Measurements from ENCODE around the gene PDE6C.

The PDE6C gene

GRCh38 chr10:93613126-93613525 is 789 bp downstream of the PDE6C start:
- H3K27ac ChIP-seq (ENCODE audit: low read depth, low read length): no peak overlapping the region
- no peaks in the 10 kb centered on the region for H3K27me3 ChIP-seq (ENCODE audit: control insufficient read depth in 1 of 2, insufficient read depth in 2 of 2, low read length in 2 of 2)
- H3K4me3 ChIP-seq (ENCODE audit: low read depth in 1 of 2, low read length in 2 of 2): no peak overlapping the region
- H3K9me3 ChIP-seq (ENCODE audit: low read length): no peaks in the 10 kb centered on the region
- H3K4me1 ChIP-seq (ENCODE audit: insufficient read depth, low read length): no peaks in the 10 kb centered on the region
- H3K36me3 ChIP-seq (ENCODE audit: insufficient read depth, low read length): no peaks in the 10 kb centered on the region
- H3K9ac ChIP-seq (ENCODE audit: low read length): no peak overlapping the region

- no peaks in the 10 kb centered on the region for H3K9me3 ChIP-seq (ENCODE audit: low read length)
- no peak overlapping the region for H3K9ac ChIP-seq (ENCODE audit: low read length)
- no peak overlapping the region for H3K4me3 ChIP-seq (ENCODE audit: low read depth in 1 of 2, low read length in 2 of 2)
- H3K27me3 ChIP-seq (ENCODE audit: control insufficient read depth in 1 of 2, insufficient read depth in 2 of 2, low read length in 2 of 2): no peaks in the 10 kb centered on the region
- H3K36me3 ChIP-seq (ENCODE audit: insufficient read depth, low read length): no peaks in the 10 kb centered on the region
- H3K27ac ChIP-seq (ENCODE audit: low read depth, low read length): no peak overlapping the region
- no peaks in the 10 kb centered on the region for H3K4me1 ChIP-seq (ENCODE audit: insufficient read depth, low read length)
Measured at GRCh38 chr10:93614101-93614825, 1.9 kb downstream of the PDE6C start.

GRCh38 chr10:93615576-93616235 is 3.4 kb downstream of the PDE6C start:
- Histone ChIP-seq H3K27ac (ENCODE audit: low read depth, low read length) (no peak overlapping the region), H3K27me3 (ENCODE audit: control insufficient read depth in 1 of 2, insufficient read depth in 2 of 2, low read length in 2 of 2) (no peaks in the 10 kb centered on the region), H3K9me3 (ENCODE audit: low read length) (no peaks in the 10 kb centered on the region), H3K9ac (ENCODE audit: low read length) (no peak overlapping the region), H3K4me1 (ENCODE audit: insufficient read depth, low read length) (no peaks in the 10 kb centered on the region), H3K4me3 (ENCODE audit: low read depth in 1 of 2, low read length in 2 of 2) (no peak overlapping the region), H3K36me3 (ENCODE audit: insufficient read depth, low read length) (no peaks in the 10 kb centered on the region)

GRCh38 chr10:93620925-93621324 is 8.6 kb downstream of the PDE6C start:
- Histone ChIP-seq H3K27ac (ENCODE audit: low read depth, low read length) (no peak overlapping the region), H3K4me3 (ENCODE audit: low read depth in 1 of 2, low read length in 2 of 2) (no peak overlapping the region), H3K27me3 (ENCODE audit: control insufficient read depth in 1 of 2, insufficient read depth in 2 of 2, low read length in 2 of 2) (no peaks in the 10 kb centered on the region), H3K36me3 (ENCODE audit: insufficient read depth, low read length) (no peaks in the 10 kb centered on the region), H3K9ac (ENCODE audit: low read length) (no peak overlapping the region), H3K4me1 (ENCODE audit: insufficient read depth, low read length) (no peaks in the 10 kb centered on the region), H3K9me3 (ENCODE audit: low read length) (no peaks in the 10 kb centered on the region)

GRCh38 chr10:93622942-93623341 is 10.6 kb downstream of the PDE6C start:
- H3K27me3 ChIP-seq (ENCODE audit: control insufficient read depth in 1 of 2, insufficient read depth in 2 of 2, low read length in 2 of 2): no peaks in the 10 kb centered on the region
- H3K4me3 ChIP-seq (ENCODE audit: low read depth in 1 of 2, low read length in 2 of 2): no peak overlapping the region
- H3K9ac ChIP-seq (ENCODE audit: low read length): no peak overlapping the region
- no peaks in the 10 kb centered on the region for H3K9me3 ChIP-seq (ENCODE audit: low read length)
- no peaks in the 10 kb centered on the region for H3K4me1 ChIP-seq (ENCODE audit: insufficient read depth, low read length)
- H3K27ac ChIP-seq (ENCODE audit: low read depth, low read length): no peak overlapping the region
- H3K36me3 ChIP-seq (ENCODE audit: insufficient read depth, low read length): no peaks in the 10 kb centered on the region

GRCh38 chr10:93628858-93629257 is 16.5 kb downstream of the PDE6C start:
- no peak overlapping the region for H3K27ac ChIP-seq (ENCODE audit: low read depth, low read length)
- H3K9ac ChIP-seq (ENCODE audit: low read length): no peak overlapping the region

GRCh38 chr10:93629647-93630305 is 17.4 kb downstream of the PDE6C start:
- H3K4me3 ChIP-seq (ENCODE audit: low read depth in 1 of 2, low read length in 2 of 2): no peak overlapping the region
- no peak overlapping the region for H3K9ac ChIP-seq (ENCODE audit: low read length)
- no peaks in the 10 kb centered on the region for H3K9me3 ChIP-seq (ENCODE audit: low read length)
- no peak overlapping the region for H3K27ac ChIP-seq (ENCODE audit: low read depth, low read length)
- H3K36me3 ChIP-seq (ENCODE audit: insufficient read depth, low read length): no peaks in the 10 kb centered on the region
- H3K4me1 ChIP-seq (ENCODE audit: insufficient read depth, low read length): no peaks in the 10 kb centered on the region
- H3K27me3 ChIP-seq (ENCODE audit: control insufficient read depth in 1 of 2, insufficient read depth in 2 of 2, low read length in 2 of 2): no peaks in the 10 kb centered on the region

More at GRCh38 chr10:93628858-93629257, 16.5 kb downstream of the PDE6C start:
- Histone ChIP-seq H3K36me3 (ENCODE audit: insufficient read depth, low read length) (no peaks in the 10 kb centered on the region), H3K4me3 (ENCODE audit: low read depth in 1 of 2, low read length in 2 of 2) (no peak overlapping the region), H3K27me3 (ENCODE audit: control insufficient read depth in 1 of 2, insufficient read depth in 2 of 2, low read length in 2 of 2) (no peaks in the 10 kb centered on the region), H3K9me3 (ENCODE audit: low read length) (no peaks in the 10 kb centered on the region), H3K4me1 (ENCODE audit: insufficient read depth, low read length) (no peaks in the 10 kb centered on the region)

GRCh38 chr10:93630625-93631557 is 18.6 kb downstream of the PDE6C start:
- no peaks in the 10 kb centered on the region for H3K27me3 ChIP-seq (ENCODE audit: control insufficient read depth in 1 of 2, insufficient read depth in 2 of 2, low read length in 2 of 2)
- H3K4me3 ChIP-seq (ENCODE audit: low read depth in 1 of 2, low read length in 2 of 2): no peak overlapping the region
- H3K4me1 ChIP-seq (ENCODE audit: insufficient read depth, low read length): no peaks in the 10 kb centered on the region
- no peak overlapping the region for H3K9ac ChIP-seq (ENCODE audit: low read length)
- H3K27ac ChIP-seq (ENCODE audit: low read depth, low read length): no peak overlapping the region
- H3K36me3 ChIP-seq (ENCODE audit: insufficient read depth, low read length): no peaks in the 10 kb centered on the region
- H3K9me3 ChIP-seq (ENCODE audit: low read length): no peaks in the 10 kb centered on the region

- Histone ChIP-seq H3K36me3 (ENCODE audit: insufficient read depth, low read length) (no peaks in the 10 kb centered on the region), H3K9me3 (ENCODE audit: low read length) (no peaks in the 10 kb centered on the region), H3K27me3 (ENCODE audit: control insufficient read depth in 1 of 2, insufficient read depth in 2 of 2, low read length in 2 of 2) (no peaks in the 10 kb centered on the region), H3K4me1 (ENCODE audit: insufficient read depth, low read length) (no peaks in the 10 kb centered on the region), H3K27ac (ENCODE audit: low read depth, low read length) (no peak overlapping the region), H3K9ac (ENCODE audit: low read length) (no peak overlapping the region), H3K4me3 (ENCODE audit: low read depth in 1 of 2, low read length in 2 of 2) (no peak overlapping the region)
Measured at GRCh38 chr10:93639791-93640190, 27.5 kb downstream of the PDE6C start.

- H3K27ac ChIP-seq (ENCODE audit: low read depth, low read length): no peak overlapping the region
- H3K9me3 ChIP-seq (ENCODE audit: low read length): no peaks in the 10 kb centered on the region
- no peak overlapping the region for H3K4me3 ChIP-seq (ENCODE audit: low read depth in 1 of 2, low read length in 2 of 2)
- H3K4me1 ChIP-seq (ENCODE audit: insufficient read depth, low read length): no peaks in the 10 kb centered on the region
- H3K36me3 ChIP-seq (ENCODE audit: insufficient read depth, low read length): no peaks in the 10 kb centered on the region
- no peak overlapping the region for H3K9ac ChIP-seq (ENCODE audit: low read length)
- H3K27me3 ChIP-seq (ENCODE audit: control insufficient read depth in 1 of 2, insufficient read depth in 2 of 2, low read length in 2 of 2): no peaks in the 10 kb centered on the region
Measured at GRCh38 chr10:93652857-93653256, 40.5 kb downstream of the PDE6C start.

GRCh38 chr10:93654201-93654600 is 41.9 kb downstream of the PDE6C start:
- Histone ChIP-seq H3K9me3 (ENCODE audit: low read length) (no peaks in the 10 kb centered on the region), H3K27me3 (ENCODE audit: control insufficient read depth in 1 of 2, insufficient read depth in 2 of 2, low read length in 2 of 2) (no peaks in the 10 kb centered on the region), H3K27ac (ENCODE audit: low read depth, low read length) (no peak overlapping the region), H3K4me3 (ENCODE audit: low read depth in 1 of 2, low read length in 2 of 2) (no peak overlapping the region), H3K4me1 (ENCODE audit: insufficient read depth, low read length) (no peaks in the 10 kb centered on the region), H3K36me3 (ENCODE audit: insufficient read depth, low read length) (no peaks in the 10 kb centered on the region), H3K9ac (ENCODE audit: low read length) (no peak overlapping the region)

All from muscle layer of colon (tissue), 2 donors.